ENCODE results near the gene GPR173.

Gene GPR173

GRCh38 chrX:53048169-53049126 lies at the start of gene GPR173:
Gene GPR173, plus strand, starts transcription at chrX:53048789. Its CDS starts 27,833 bp downstream, at chrX:53076622.
- no peak for DNase-seq (ENCODE audit: low read depth in 2 of 2)

- no peak for DNase-seq (ENCODE audit: low read depth in 2 of 2)
These were observed 48.0 kb upstream of the GPR173 start for GRCh38 chrX:53000447-53001135.

- no peak for DNase-seq (ENCODE audit: low read depth in 2 of 2)
These were observed 46.6 kb upstream of the GPR173 start for GRCh38 chrX:53001958-53002357.

GRCh38 chrX:53003111-53003510 lies 45.5 kb upstream of the GPR173 start:
- no peak for DNase-seq (ENCODE audit: low read depth in 2 of 2)

GRCh38 chrX:53004038-53004437 lies 44.6 kb upstream of the GPR173 start:
- no peak for DNase-seq (ENCODE audit: low read depth in 2 of 2)

GRCh38 chrX:53004811-53005210 lies 43.8 kb upstream of the GPR173 start:
- no peak for DNase-seq (ENCODE audit: low read depth in 2 of 2)

- DNase-seq (ENCODE audit: low read depth in 2 of 2): no peak
These were observed 43.3 kb upstream of the GPR173 start for GRCh38 chrX:53005327-53005726.

- no peak for DNase-seq (ENCODE audit: low read depth in 2 of 2)
These were observed 39.6 kb upstream of the GPR173 start for GRCh38 chrX:53009032-53009431.

- no peak for DNase-seq (ENCODE audit: low read depth in 2 of 2)
These were observed 35.3 kb upstream of the GPR173 start for GRCh38 chrX:53013291-53013690.

- no peak for DNase-seq (ENCODE audit: low read depth in 2 of 2)
These were observed 30.0 kb upstream of the GPR173 start for GRCh38 chrX:53018627-53019026.

- DNase-seq (ENCODE audit: low read depth in 2 of 2): no peak
These were observed 26.2 kb upstream of the GPR173 start for GRCh38 chrX:53022381-53022780.

GRCh38 chrX:53028678-53029077 lies 19.9 kb upstream of the GPR173 start:
- DNase-seq (ENCODE audit: low read depth in 2 of 2): no peak

- DNase-seq (ENCODE audit: low read depth in 2 of 2): no peak
These were observed 17.2 kb upstream of the GPR173 start for GRCh38 chrX:53031380-53031779.

- DNase-seq (ENCODE audit: low read depth in 2 of 2): no peak
These were observed 12.4 kb upstream of the GPR173 start for GRCh38 chrX:53036149-53036548.

- DNase-seq (ENCODE audit: low read depth in 2 of 2): no peak
These were observed 9.4 kb upstream of the GPR173 start for GRCh38 chrX:53039236-53039635.

- DNase-seq (ENCODE audit: low read depth in 2 of 2): no peak
These were observed 3.6 kb upstream of the GPR173 start for GRCh38 chrX:53044995-53045394.

GRCh38 chrX:53047228-53047627 lies 1.4 kb upstream of the GPR173 start:
- DNase-seq (ENCODE audit: low read depth in 2 of 2): no peak

GRCh38 chrX:53049127-53049517 lies 533 bp downstream of the GPR173 start:
- no peak for DNase-seq (ENCODE audit: low read depth in 2 of 2)

GRCh38 chrX:53050841-53051240 lies 2.3 kb downstream of the GPR173 start:
- no peak for DNase-seq (ENCODE audit: low read depth in 2 of 2)

GRCh38 chrX:53055244-53055849 lies 6.8 kb downstream of the GPR173 start:
- no peak for DNase-seq (ENCODE audit: low read depth in 2 of 2)

- no peak for DNase-seq (ENCODE audit: low read depth in 2 of 2)
These were observed 7.7 kb downstream of the GPR173 start for GRCh38 chrX:53056292-53056691.

- DNase-seq (ENCODE audit: low read depth in 2 of 2): no peak
These were observed 16.5 kb downstream of the GPR173 start for GRCh38 chrX:53065104-53065503.

- DNase-seq (ENCODE audit: low read depth in 2 of 2): no peak
These were observed 22.5 kb downstream of the GPR173 start for GRCh38 chrX:53071064-53071463.

Measured in stimulated activated CD8-positive, alpha-beta memory T cell treated with anti-CD3 and anti-CD28 coated beads, Interleukin-15, amount 100 ng/mL, for 4 hours (primary cell).